Dermis blood vessel endothelial cell (primary cell): Measurements from ENCODE around the gene SPARC. TPM values are rescaled to one million over a fixed set of nuclear protein-coding genes. Genes with fewer than 3 reads are reported as not detected.
A peak's percentile ranks its signal among the peaks of the same experiment; 100 is the strongest.
"Not testable (repeated sequence)": the region's sequence is repeated elsewhere in the genome, so short reads cannot be mapped to it uniquely, and the experiment has no call there.

Experiments used
- DNase-seq: peaks from one replicate; pipeline ENCODE4 v3.0.0; 2010
- total RNA-seq: library from RNA; depleted of rRNA; stranded (reverse); fragments of >200 nt; gene quantifications from 2 replicates; pipeline ENCODE4 v1.2.3, GENCODE V29; 2014

SPARC gene
- total RNA-seq, 1 donor from 2014 or later: 756 TPM

DNA sequence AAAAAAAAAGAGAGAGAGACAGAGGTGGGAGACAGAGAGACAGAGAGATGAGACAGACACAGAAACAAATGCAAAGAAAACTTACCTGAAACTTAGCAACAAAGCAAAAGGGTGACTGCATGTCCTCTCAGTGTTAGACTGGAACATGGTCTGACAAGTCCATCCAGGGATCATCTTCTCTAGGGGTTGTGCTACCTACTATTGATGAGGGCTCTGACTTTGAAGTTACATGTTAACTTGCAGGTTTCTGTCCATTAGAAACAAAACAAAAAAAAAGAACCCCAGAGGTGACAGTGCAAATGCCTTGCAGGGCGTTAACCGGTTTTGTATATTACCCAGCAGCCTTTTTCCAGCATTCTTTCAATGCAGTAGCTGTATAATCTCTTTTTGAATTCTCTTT is 13.6 kb upstream of the SPARC start:
- no peak for DNase-seq

DNA sequence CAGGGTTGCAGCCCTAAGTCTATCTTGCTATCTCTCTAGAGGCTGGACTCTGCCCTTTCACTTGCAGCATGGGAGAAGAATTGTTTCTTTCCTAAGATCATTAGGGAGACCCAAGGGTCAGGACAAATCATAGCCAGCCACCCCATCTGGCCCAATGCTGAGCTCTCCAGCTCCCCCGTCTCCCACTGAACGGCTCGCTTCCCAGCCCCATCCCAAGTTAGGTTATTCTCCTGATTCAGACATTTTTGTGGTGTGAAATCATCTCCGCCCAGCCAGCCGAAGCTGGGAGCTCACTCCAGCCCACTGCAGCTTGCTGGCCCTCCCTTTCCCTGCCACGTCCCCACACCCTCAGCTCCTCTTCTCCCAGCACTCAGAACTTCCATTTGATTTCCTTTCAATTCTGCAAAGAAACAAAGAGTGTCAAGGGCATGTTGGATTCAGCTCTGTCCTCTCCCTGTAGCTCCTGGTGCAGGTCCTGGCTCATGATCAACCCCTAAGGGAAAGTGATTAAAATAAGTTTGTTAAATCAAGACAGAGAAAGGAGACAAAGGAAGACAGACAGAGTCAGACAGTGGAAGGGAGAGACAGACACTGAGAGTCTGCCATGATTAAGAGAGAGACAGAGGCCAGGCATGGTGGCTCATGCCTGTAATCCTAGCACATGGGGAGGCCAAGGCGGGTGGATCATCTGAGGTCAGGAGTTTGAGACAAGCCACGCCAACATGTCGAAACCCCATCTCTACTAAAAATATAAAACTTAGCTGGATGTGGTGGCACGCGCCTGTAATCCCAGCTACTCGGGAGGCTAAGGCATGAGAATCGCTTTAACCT is 12.6 kb upstream of the SPARC start:
- DNase-seq: peak; percentile 94

GRCh38 chr5:151698081-151698480 is 11.4 kb upstream of the SPARC start:
- not testable (repeated sequence) for DNase-seq

GRCh38 chr5:151697452-151697851 is 10.7 kb upstream of the SPARC start:
- DNase-seq: no peak

GRCh38 chr5:151696470-151697061 is 9.9 kb upstream of the SPARC start:
- no peak for DNase-seq

GRCh38 chr5:151695464-151695863 is 8.7 kb upstream of the SPARC start:
- DNase-seq: no peak

DNA sequence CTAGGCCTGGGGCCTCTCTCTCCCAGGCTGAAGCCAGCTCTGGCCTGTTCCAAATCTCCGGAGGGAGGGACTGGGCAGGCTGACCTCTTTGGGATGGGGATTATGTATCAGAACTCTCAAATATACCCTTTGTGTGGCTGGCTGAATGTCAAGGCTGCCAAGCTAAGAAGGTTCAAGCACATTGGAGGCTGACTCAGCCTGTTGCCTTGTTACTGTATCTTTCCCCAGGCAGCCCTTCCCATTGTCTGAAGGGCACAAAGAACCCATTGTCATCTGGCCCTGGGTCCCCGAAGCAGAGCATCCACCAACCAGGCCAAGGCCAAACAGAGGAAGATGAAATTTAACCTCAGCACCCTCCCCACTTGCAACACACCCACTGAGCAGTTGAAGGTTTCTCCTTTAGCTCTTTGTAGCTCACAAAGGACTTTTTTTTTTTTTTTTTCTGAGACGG is 7.3 kb upstream of the SPARC start:
- peak; percentile 27 for DNase-seq

DNA sequence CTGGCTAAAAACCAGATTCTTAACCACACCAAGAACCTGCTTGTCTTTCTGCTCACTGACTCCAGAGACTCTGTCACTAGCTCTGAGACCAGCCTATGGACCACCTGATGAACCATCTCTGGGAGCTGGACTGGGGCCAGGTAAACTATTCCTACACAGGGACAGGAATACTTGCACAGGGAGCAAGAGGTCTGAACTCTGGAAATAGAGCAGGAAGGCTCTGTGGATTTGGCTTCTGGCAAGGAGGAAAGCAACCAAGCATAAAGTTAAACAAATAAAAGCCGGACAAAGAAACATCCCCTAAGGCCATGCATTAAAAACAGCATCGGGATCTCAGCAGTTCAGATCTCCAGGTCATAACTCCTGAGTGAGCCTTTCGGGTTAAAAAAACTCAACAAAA is 5.6 kb upstream of the SPARC start:
- DNase-seq: no peak

GRCh38 chr5:151691706-151692105 is 5.0 kb upstream of the SPARC start:
- no peak for DNase-seq

- not testable (repeated sequence) for DNase-seq
Measured at GRCh38 chr5:151689591-151689990, 2.9 kb upstream of the SPARC start.

DNA sequence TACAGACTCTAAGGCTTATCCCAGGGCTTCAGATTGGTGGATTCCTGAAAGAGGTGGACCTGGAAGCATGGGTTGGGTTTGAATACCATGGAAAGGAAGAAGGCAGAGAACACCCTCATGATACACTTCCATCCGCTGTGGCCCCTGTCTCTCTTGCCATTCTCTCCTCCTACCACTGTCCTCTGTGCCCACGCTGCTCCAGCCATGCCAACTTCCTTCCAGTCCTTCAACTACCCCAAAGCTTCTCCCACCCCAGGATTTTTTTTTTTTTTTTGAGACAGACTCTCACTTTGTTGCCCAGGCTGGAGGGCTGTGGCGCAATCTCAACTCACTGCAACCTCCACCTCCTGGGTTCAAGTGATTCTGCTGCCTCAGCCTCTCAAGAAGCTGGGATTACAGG is 1.7 kb upstream of the SPARC start:
- no peak for DNase-seq

- peak; percentile 55 for DNase-seq
Measured at GRCh38 chr5:151685749-151686673, 704 bp downstream of the SPARC start.

- DNase-seq: peak; percentile 91
Measured at GRCh38 chr5:151684690-151685361, 1.9 kb downstream of the SPARC start.

GRCh38 chr5:151683986-151684588 is 2.6 kb downstream of the SPARC start:
- DNase-seq: no peak

- DNase-seq: no peak
Measured at GRCh38 chr5:151683444-151683843, 3.3 kb downstream of the SPARC start.

- peak; percentile 34 for DNase-seq
Measured at GRCh38 chr5:151682751-151683331, 3.9 kb downstream of the SPARC start.

- DNase-seq: peak; percentile 27
Measured at GRCh38 chr5:151682240-151682639, 4.5 kb downstream of the SPARC start.

DNA sequence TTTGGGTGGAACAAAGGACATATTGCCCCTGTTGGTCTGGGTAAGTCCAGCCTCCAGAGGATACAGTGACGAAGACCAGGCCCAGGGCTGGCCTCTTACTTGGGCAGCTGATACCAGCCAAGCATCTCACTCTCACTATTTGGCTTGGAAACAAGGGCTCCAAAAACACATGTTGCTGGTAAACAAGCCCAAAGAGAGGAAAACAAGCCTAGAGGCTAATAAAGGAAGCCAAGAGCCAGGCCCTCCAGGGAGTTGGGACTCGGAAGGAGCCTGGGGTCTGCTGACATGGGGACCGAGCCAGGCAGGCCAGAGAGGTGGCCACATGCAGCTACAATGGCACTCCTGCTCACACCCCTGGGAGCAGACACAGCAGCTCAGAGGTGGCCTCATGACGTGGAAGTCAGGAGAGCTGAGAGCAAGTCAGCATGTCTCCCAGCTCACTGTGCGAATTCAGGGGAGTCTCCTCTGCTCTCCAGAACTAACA is 5.7 kb downstream of the SPARC start:
- no peak for DNase-seq

DNA sequence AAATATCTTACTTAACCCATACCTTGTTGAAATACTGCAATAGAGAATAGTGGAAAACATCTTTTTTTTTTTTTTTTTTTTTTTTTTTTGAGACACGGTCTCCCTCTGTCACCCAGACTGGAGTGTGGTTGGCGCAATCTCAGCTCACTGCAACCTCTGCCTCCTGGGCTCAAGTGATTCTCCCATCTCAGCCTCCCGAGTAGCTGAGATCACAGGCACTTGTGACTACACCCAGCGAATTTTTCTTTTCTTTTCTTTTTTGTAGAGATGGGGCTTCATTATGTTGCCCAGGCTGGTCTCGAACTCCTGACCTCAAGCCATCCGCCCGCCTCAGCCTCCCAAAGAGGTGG is 6.6 kb downstream of the SPARC start:
- DNase-seq: not testable (repeated sequence)

- DNase-seq: no peak
Measured at GRCh38 chr5:151679421-151680155, 7.1 kb downstream of the SPARC start.

DNA sequence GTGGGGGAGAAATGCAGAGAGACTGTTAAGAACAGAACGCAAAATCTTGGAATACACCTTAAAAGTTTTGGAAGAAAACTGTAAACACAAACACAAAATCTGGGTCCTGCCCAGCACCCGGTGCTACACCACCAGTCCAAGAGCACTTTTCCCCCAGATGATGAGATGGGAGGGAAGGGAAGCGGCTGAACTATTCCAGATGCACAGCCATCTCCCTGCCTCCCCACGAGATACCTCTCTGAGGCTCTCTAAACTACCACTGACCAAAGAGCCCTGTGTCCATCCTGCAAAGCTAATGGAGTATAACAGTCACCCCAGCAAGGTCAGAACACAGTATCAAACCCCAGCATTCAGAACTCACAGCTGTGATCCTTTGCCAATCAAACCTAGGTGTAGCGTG is 8.0 kb downstream of the SPARC start:
- no peak for DNase-seq
